Right renal pelvis (tissue), 4 donors: ENCODE measurements around the gene TOR1B. TPM values are rescaled to one million over a fixed set of nuclear protein-coding genes. Genes with fewer than 3 reads are reported as not detected.

Experiments
- DNase-seq, 4 donors: peaks; one replicate each; pipeline ENCODE4 v3.0.0-alpha.2; 2013; ENCODE audit warnings: low read depth in 4 of 4, low spot score in 3 of 4, missing footprints in 1 of 4
- polyA plus RNA-seq, 4 donors: library from polyadenylated mRNA; unstranded; fragments of 120-200 nt; gene quantifications; one replicate each; pipeline ENCODE4 v1.2.1, GENCODE V29; 2013; ENCODE audit not compliant: insufficient read length in 4 of 4

The TOR1B gene
- polyA plus RNA-seq, 4 donors, result 20.0 to 22.2 (median 21.3) TPM

DNA sequence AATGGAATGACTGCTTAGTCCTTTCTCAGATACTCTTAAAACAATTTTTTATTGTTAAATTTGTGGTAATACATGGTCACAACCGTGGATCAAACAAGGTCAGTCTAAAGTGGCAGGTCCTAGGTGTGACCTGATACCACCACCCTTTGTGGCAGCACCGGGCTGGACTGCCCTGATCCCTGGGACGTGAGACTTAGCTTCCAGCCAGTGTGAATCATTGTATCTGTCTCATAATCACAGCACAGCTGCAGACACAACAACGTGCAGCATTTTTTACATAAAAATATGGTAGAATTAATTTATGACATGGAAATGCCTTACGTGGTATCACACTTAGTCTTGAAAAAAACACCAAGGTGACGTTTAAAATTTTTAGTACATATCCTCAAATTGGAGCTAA is 7.8 kb downstream of the TOR1B start:
- DNase-seq, result no peak

DNA sequence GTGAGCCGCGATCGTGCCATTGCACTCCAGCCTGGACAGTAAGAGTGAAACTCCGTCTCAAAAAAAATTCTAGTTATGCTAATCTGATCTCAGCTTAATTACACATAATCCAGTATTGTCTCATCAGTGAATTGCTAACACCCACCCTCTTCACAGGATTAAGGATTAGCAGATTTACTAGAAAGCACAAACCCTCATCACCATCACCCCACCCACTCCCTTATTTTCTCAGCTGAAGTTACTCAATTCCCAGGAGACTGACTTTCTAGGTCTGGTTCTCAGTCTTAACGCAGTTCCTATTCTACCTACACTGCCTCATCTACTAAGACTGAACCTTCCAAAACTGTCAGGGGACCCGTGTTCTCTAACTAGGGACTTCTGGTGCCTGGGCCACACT is 9.0 kb downstream of the TOR1B start:
- no peak for DNase-seq

DNA sequence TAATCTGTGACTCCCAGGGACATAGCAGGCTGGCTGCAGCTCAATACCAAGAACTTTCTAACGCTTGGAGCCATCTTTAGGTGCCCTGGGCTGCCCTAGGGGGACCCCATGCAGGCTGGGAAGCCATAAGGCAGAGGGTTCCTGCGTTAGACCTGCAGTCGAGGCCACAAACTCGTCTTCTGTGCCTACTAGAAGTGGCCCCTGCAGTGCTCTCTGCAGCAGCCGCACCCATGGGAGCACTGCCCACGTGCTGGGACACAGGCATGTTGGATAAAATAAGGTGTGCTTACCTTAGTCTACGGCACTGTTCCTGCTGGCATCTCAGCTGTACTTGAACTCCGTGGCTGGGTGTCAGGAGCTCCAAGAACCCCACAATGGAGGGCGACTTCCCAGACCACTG is 9.4 kb downstream of the TOR1B start:
- DNase-seq, result no peak

DNA sequence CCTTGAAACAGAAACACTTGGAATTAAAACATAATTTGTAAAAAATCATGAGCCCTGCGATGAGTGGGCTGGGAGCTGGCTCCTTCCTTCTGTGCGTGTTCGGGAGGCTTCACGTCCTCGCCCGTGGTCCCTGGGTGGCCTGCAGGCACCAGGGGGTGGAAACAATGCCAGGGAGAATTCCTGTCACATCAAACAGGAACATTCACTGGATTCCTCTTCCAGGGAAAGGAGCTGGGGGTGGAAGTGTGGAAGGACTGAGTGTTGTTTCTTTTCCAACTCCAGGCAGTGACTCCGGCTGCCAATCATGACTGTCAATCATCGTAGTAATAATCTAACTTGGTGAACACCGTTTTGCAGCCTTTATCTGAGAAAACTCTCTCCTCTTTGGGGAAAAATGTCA is 10.7 kb downstream of the TOR1B start:
- no peak for DNase-seq

DNA sequence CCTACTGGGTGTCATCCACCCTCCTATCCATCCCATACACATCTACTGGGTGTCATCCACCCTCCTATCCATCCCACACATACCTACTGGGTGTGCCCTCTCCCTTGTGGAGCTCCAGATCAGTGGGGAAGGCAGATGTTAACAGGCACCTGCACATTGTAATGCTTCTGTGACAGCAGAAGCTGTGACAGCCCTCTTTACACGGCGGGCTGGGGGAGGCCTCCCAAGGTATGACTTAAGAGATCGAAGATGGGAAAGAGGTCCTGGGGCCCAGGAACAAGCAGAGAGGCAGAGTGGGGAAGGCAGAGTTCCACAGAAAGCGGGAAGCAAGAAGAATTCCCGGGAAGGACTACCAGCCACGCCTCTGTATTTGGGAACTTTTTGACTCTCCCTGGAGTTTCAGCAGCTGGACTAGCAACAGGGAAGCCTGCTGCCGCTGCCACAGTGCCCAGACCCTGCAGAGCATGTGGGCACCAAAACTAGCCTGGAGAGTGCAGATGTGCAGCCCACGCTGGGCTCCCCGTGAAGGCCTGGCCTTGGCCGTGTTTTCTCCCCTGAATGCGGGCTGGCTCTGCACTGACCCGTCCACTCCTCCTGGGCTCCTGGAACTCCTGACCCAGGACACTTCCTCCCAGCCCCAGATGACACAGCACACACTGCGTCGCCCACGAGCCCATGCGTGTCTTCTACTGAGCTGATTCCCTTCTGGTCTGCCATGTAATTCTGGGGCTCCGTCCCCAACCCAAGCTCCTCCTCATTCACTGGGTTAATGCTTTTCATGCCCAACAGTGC is 11.6 kb downstream of the TOR1B start:
- DNase-seq, result no peak

DNA sequence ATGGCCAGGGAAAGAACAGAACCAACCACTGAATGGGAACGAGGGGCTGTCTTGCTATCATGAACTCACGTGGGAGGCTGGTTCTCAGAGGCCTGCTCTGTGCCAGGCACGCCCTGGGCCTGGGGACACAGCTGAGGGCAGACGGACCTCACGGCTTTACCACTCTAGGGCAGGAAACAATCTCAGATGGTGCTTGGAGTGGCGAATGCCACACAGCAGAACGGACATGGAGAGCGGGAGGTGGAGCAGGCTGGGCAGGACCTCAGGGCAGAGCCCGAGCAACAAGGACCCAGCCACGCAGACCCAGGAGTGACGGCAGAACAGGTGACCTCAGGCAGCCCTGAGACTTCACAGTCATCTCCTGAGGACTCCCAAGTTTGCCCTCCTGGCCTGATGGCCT is 12.3 kb downstream of the TOR1B start:
- no peak for DNase-seq

DNA sequence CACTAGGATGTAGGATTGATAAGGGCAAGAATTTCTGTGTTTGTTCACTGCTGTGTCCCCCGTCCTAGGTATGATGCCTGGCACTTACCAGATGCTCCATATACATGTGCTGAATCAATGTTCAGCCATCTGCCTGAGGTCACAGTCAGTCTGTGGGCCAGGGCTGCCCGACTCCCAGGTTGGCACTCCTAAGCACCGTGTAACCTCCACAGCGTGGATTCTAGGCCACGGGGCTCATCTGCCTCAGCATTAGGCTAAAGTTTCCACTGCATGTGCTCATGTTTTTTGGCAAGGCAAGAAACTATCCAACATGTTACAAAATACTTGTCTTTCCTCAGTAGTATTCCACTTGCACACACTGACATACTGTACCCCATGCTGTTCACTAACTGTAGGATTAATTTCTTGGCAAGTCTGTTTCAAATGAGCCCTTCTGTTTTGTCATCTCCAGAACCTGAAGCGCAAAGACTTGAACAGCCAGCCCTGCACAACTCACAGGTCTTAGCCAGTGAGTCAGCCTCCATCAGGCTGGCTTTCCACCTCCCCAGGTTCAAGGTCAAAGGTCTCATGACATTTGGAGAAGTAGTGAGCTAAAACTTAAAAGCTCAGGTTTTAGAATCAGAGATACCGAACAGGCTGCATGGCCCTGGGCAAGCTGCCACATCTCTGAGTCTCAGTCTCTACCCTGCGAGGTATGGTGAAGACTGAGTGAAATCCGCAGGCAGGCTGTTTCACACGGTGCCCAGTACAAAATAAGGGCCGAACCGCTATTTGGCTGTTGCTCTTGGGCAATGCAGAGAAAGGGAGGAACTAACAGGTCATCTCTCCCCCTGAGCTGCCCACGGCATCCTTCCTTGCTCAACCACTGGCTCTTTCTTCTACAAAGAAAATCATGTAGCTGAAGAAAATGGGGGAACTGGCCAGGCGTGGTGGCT is 13.8 kb downstream of the TOR1B start:
- DNase-seq, result no peak

DNA sequence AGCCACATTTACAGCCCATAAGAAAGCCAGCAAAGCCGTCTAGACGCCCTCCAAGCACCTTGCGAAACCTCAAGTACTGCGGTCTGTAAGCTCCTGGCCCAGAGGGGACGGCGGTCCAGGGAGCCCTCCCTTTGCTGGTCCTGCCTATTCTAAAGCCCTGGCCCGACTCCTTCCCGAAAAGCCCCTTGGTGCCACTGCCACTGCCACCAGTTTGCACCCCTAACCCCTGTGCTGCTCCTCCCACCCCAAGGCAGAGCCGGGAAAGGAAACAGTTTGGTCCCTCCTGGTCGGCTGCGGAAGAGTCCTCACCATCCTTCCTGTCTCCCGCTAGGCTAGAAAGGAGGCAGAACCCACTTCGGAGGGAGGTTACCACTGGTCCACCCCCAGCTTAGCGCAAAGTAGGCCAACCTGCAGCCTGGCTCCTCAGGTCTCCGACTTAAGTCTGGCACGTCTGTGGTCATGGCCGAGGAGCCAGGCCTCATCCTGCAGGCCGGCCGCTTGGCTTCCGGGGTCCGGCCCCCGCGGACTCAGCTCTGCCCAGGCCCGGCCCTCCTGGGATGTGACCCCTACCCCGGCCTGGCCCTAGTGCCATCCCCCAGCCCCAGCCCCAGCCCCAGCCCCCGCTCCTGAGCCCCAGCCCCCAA is 20.0 kb downstream of the TOR1B start:
- no peak for DNase-seq

DNA sequence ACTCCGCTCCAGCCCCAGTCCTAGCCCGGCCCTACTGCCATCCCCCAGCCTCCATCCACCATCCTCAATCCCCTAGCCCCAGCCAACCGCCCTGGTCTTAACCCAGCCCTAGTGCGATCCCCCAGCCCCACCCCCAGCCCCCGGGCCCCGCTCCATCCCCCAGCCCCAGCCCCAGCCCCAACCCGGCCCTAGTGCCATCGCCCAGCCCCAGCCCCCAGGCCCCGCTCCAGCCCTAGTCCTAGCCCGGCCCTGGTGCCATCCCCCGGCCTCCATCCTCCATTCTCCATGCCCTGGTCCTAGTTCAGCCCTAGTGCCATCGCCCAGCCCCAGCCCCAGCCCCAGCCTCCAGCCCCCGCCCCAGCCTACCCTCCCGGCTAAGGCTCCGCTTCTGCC is 20.6 kb downstream of the TOR1B start:
- DNase-seq, result no peak

DNA sequence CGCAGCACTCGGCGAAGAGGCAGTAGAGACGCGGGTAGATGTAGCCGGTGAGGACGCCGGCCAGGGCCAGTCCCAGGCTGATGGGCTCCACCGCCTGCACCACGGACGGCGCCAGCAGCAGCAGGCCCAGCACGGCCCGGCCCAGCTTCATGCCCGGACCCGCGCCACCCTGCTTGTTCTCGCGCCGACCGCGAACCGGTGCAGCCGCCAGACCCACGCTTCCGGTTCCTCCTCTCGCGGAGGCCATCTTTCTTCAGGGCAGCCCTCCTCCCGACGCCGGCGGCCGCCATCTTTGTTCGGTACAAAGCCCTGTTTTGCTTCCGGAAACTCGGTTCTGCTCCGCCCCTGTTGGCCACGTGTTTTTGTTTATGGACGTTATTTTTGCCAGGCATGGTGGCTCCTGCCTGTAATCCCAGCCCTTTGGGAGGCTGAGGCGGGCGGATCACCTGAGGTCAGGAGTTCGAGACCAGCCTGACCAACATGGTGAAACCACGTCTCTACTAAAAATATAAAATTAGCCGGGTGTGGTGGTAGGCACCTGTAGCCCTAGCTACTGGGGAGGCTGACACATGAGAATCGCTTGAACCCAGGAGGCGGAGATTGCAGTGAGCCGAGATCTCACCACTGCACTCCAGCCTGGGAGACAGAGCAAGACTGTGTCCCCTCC is 21.1 kb downstream of the TOR1B start, which contains the start of gene TOR1A:
Gene TOR1A, minus strand, starts transcription at position 202 of the 667 bp plus-strand sequence. Its CDS starts 51 bp downstream, at position 151.
- DNase-seq, result peak; percentile 84 to 87 (median 84)

DNA sequence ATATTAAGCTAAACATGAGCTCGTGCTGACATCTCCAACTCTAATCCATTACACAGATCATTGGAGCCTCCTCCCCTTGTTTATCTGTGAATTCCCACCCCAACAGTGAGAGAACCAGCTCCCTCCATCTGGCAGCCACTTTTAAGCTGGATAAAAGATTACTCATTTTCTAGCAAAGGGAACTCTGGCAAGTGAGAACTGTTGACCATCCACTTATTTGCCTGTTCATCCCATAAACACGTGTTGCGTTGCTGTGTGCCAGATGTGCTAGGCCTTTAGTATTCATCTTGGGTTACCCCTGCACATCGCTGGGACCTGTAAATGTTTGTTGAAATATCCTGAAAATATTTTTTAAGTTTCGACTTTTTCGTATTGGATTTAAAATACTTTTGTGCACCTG is 23.4 kb downstream of the TOR1B start:
- DNase-seq, result no peak

DNA sequence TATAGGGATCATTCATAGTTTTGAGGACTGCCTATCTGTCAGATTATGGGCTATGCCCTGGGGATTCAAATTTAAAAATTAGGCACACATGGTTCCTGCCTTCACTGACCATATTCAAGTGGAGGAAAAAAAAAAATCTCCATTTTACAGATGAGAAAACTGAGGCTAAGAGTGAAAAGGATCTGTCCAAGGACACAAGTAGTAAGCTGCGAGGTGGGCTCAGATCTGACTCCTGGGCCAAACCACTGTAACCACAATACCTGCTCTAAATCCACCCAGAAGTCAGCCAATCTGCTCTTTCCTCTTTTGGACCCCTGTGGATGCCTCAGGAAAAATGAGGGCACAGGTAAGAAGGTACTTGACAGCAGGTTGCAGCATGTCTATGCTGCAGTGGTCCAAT is 23.8 kb downstream of the TOR1B start:
- DNase-seq, result no peak

DNA sequence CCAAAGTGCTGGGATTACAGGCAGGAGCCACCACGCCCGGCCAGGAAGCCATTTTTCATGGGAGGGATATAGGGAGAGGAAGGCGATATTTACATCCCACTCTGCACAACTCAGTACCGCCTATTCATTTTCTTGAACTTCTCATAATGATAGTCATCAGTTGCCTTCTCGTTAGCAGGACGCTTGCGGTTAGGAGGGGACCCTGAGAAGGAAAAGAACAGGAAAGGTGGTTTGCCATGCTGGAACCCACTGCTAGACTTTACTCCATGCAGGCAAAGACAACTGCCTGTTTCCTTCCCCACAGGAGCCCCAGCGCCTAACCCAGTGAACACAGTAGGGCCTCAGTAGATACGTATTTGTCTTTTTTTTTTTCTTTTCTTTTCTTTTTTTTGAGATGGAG is 25.1 kb downstream of the TOR1B start:
- DNase-seq, result no peak

DNA sequence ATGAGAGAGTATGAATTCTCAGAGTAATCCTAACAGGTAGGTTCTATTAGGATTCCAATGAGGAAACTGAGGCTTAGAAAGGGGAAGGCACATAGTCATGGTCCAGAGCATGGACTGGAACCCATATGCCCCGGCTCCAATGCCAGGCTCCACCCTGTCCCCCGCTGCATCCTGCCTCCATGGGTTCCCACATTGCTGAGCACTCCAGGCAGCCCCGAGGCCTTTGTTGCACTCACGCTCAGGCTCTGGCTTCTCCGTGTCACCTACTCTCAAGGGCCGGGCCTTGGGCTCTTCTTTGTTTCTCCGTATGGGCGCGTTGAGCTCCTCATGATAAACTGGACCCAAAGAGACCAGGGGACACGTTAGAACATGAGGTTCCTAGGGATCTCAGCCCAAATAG is 26.0 kb downstream of the TOR1B start:
- no peak for DNase-seq

DNA sequence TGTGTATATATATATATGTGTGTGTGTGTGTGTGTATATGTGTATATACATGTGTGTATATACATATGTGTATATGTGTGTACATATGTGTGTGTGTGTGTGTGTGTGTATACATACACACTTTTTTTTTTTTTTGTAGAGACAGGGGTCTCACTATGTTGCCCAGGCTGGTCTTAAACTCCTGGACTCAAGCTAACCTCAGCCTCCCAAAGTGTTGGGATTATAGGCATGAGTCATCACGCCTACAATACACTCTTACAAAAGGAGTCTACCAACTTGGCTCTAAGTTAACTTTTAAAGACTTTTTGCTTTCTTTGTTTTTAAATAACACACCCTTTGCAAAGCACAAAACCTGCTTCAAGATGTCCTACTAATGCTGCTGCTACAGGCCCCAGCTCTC is 30.0 kb downstream of the TOR1B start:
- no peak for DNase-seq

DNA sequence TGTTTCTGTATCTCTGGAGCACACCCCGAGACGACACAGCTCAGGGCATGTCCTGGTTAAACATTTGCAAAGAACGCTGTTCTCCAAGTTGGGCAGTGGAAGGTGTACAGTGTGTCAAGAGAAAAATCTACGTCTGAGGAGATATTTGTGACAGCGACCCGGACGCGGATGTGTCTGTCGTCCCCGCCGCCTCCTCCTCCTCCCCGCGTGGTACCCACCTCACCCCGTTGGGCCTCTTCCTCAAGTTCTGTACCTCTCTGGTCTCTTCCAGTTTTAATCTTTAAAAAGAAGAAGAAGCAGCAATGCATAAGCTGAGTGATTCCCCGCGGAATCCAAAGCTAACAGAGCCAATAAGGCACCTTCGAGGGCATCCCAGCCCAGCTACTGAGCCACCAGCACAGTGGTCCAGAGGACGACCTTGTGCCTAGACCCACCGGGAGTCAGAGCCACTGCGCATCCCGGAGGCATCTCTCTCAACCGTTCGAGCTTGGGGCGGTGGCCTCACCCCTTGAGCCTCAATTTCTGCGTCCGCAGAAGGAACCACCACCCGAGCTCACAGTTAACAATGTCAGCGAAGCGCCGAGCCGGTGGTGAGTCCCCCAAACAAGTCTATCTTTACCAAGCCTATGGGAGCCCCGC is 31.6 kb downstream of the TOR1B start:
- no peak for DNase-seq

DNA sequence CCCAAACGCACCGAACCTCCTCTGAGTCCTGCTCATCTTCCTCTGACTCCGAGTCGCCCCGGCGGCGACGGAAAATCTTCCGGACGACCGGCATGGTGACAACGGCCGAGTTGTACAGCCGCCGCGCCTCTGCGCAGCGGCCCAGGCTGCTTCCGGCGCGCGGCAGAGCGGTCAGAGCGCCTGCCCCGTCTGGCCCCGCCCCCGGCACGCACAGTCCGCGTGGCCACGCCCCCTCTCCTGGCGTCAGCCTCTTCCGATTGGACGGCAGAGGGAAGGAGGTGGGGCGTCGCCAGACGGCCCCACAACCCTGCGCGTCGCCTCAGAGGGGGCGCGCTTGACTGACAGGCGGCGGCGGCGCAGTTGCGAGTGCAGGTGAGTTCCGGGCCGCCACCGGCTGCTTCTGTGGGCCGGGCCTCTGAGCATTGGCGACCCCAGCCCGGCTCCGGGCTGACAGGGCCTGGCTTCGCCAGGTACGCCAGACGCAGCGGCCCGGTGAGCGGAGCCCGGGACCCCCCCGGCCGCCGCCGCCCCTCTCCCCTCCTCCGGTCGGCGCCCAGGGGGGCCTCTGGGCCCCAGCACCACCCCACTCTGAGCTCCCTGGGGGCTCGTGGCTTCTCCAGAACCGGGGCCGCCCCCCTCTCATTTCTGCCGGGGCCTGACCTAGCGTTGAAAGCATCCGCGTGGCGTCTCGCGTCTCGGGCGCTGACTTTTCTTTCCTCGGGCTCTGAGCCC is 32.3 kb downstream of the TOR1B start, which contains the start of the genes C9orf78 and USP20:
Gene C9orf78, minus strand, starts transcription at position 148 of the 732 bp plus-strand sequence. Its CDS starts 54 bp downstream, at position 94.
Gene USP20, plus strand, starts transcription at position 331 of the 732 bp plus-strand sequence. CDS start 17,098 bp downstream, outside the sequence.
- peak; percentile 93 to 96 (median 94) for DNase-seq

DNA sequence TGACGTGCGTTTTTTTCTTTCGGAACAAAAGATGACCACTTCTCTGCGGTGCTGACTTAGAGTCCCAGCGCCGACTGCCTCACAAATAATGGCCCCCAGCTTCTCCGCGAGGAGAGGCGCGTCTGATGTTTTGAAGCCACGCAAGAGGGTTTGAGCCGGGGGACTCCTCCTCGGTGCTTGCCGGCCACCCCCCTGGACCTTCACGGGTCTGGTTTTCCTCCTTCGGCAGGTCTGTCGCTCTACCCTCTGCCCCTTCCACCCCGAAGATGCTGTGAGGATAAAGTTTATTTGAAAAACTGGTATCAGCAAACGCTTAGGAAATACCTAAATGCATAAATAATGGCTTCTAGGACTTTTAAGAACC is 32.9 kb downstream of the TOR1B start:
- DNase-seq, result no peak

DNA sequence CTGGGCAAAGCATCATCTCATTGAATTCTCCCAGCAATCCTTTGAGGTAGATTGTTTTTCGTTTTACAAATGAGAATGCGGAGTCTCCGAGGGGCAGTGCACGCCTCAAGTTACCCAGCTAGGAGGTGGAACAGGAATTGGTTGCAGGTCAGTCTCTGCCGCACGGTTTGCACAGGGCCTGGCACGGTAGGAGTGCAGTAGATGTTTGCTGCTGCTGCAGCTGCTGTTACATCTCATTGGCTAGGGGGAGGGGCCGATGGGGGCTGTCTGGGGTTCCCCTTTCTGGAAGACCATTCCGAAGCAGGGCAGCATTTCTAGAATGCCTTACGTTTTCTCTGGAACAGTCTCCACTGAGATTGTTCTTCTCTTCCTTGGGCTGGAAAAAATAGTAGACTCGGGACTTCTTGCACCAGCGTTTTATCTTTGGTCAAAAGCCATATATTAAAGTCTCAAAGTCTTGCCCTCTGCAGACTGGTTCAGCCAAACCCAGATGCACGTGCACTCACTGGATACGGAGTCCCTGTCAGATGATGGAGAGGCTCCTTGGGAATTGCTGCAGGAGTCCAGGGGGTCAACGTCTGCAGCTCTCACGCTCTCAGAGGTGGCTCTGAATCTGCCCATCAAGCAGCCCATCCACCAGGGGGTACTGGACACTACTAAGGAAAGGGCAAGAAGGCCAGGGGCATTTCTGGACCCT is 33.5 kb downstream of the TOR1B start:
- no peak for DNase-seq
